NCI-H2029 treated with DMSO at 0.1 percent for 48 hours (cell line): Measurements from ENCODE around the gene TNFSF18.

Experiments used
- DNase-seq: peaks from one replicate; lab custom pipeline; 2025; lab: John Stamatoyannopoulos, UW

Gene TNFSF18

DNA sequence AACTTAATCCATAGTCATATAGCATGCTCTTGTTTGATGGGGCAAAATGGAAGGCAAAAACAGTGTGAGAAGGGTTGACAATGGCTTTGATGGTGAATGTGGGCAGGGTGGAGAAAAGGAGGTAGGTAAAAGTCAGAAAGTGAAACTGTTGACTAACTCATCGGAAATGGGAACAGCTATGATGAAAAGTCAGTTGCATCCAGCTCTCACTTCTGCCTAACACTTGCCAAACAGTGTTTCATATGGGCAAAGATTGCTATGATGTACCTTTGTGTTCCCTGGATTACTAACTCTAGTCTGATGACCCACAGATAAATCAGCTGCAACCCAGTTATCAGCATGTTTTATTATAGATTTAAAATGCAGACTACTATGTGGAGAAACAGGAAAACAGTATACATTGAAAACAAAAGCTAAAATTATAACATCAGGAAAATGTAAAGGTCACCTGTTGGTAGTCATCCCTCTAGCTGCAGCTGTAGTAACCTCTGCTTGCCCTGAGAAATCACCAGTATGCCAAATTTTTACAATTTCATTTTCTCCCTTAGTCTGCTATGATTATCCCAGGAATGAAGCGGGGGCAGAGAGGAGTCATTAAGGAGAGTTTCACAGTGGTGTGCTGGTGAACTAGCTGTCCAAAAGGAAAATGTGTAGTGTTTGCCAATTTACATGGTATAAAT is 11.7 kb downstream of the TNFSF18 start:
- DNase-seq = no peak

DNA sequence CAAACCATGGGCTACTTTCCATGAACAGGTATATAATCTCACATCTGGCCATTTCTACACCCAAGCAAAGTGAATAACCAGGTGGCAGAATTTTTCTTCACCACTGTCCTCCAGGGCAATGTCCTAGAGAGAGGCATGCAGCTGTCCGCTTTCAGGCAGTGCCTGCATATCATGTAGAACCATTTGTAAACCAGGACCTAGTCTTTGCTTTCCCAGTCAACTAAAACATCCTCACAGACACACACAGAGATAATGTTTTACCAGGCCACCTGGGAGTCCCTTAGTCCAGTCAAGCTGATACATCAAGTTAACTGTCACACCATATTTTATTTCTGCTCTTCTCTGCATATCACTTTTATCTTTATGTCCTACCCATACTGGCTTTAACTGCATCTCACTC is 26.2 kb downstream of the TNFSF18 start:
- DNase-seq = no peak

- DNase-seq = no peak
These were observed 27.4 kb downstream of the TNFSF18 start for GRCh38 chr1:173023343-173023742.

- DNase-seq = no peak
These were observed 30.5 kb downstream of the TNFSF18 start for GRCh38 chr1:173020138-173020750.

- no peak for DNase-seq
These were observed 32.9 kb downstream of the TNFSF18 start for GRCh38 chr1:173017792-173018191.

DNA sequence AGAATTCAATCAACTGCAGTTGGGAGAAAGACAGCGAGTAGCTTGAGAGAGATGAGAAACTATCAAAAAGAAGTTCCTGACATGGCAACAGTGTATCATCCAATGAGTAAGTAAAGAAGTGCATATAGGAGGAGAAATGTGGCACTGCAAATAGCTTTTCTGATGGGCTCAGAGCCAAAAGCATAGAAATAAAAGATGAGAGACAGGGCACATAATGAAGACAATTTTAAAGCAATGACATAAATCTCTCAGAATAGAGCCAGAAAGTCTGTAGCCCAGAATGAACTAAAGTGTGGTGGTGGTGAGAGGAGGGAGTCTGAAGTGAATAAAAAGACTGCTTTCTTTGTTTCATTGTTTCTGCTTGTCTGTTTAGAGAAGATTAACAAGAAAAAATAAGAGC is 34.3 kb downstream of the TNFSF18 start:
- no peak for DNase-seq

GRCh38 chr1:173015629-173016028 is 35.1 kb downstream of the TNFSF18 start:
- no peak for DNase-seq

DNA sequence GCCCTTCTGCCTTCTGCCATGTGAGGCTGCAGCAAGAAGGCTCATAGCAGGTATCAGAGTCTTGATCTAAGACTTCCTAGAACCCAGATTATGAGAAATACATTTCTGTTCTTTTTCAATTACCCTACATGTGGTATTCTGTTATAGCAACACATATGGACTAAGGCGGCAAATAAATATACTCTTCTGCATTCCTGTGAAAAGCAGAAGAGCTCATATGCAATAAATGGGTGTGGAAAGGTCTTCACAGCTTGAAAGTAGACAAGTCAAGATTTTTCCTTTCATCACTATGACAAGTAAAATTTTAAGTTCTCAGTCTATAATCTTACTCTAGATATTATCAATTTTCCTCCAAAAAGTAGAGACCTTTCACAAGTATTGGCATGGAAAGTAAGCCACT is 36.6 kb downstream of the TNFSF18 start:
- no peak for DNase-seq

DNA sequence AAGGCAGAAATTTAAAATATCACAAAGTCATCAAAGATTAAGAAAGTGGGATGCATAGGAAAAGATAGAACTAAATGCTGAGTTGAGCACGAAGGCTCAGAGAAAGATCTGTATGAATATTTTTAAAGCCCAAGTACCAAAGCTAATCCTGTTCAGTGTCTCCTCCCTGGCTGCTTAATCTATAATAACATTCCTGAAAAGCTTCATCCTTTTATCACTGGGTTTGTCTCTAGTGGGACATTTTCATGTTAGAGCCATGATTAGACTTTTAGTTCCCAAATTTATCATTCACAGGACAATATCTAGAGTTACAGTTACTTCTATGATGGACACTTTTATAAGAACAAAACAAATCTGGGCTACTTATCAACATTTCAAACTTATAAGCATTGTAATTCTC is 38.6 kb downstream of the TNFSF18 start:
- DNase-seq = no peak

DNA sequence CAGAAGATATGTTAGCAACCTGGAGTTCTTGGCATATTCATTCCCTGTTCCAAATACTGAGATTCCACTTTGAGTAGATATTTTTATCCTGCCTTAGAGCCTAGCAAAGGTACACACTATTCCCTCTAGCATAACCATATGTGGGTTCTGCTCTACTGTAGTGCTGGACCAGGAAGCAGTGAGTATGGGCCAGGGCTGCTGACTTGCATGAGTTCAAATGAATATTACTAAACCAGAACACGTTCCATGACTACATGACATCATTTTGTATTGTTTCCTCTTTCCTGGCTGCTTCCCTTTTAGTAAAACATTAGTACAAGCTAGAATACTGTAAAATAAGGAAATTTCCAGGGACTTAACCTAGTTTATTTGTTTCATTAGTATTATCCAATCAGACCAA is 41.1 kb downstream of the TNFSF18 start:
- no peak for DNase-seq

- DNase-seq = no peak
These were observed 45.4 kb downstream of the TNFSF18 start for GRCh38 chr1:173005196-173005864.

GRCh38 chr1:173002891-173003838 is 47.6 kb downstream of the TNFSF18 start:
- no peak for DNase-seq

DNA sequence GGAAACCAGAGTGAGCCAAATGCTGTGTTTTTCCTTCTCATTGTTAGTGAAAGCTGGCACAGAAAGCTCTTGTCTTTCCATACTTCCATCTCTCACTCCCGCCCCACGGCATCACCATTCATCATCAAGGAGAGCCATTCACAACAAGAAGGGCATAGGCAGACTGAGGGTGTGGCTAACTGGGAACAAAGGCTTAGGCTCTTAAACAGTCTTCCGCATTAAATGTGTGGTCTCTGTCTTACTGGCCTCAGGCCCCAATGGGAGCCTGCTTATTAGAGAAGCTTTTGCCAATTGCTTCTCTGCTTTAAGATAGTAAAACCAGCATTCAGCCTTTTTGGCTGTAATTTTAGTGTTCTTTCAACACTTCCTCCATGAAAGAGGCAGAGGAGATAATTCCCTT is 51.4 kb downstream of the TNFSF18 start:
- DNase-seq = no peak

- DNase-seq = no peak
These were observed 52.8 kb downstream of the TNFSF18 start for GRCh38 chr1:172997941-172998361.

DNA sequence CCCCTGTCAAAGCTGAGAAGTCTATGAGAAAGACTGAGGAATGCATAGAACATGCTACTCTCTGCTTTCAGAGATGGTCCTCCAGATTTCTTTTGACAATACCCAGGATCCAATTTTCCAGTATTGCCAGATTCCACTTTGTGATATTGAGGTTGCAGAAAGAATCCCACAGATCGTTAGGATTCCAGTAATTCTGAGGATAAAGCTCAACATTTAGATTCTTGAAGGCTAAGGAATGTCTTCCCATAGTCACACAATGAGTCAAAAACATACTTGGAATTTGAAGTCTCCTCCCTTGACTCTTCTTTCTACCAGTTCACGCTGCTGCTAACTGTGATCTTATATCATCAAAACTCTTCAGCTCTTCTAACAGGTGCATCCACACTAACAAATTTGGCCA is 57.1 kb downstream of the TNFSF18 start:
- DNase-seq = no peak

DNA sequence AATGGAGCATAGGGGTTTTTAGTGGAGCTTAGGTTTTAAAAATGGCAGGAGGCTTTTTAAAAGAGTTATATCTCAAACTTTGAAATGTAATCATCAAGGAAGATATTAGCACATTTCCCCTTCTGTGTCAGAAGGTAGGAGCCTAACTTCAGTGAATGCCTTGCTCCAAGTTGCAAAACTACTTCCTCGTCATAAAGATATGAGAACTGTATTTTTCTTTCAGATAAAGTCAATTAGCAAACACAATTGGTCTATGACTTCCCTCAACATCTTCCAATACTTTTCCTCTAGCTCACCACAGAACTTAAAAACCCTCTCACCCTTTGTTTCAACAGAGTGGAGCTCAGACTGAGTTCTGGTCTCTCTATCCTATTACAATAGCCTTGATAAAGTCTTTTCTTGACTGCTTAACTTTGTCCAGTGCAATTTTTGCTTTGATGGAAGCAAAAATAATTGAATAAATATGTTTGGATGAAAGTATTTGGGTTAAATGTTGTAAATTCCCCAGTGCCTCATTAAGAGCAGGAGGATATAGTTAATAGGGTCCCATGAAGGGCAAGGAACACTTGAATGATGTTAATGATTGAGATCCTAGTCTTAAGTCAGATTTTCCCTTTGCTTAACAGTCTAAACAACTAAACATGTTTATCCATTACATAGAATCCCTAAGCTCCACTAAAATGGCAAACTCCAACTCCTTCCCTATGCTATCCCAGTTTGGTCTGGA is 58.9 kb downstream of the TNFSF18 start:
- no peak for DNase-seq

DNA sequence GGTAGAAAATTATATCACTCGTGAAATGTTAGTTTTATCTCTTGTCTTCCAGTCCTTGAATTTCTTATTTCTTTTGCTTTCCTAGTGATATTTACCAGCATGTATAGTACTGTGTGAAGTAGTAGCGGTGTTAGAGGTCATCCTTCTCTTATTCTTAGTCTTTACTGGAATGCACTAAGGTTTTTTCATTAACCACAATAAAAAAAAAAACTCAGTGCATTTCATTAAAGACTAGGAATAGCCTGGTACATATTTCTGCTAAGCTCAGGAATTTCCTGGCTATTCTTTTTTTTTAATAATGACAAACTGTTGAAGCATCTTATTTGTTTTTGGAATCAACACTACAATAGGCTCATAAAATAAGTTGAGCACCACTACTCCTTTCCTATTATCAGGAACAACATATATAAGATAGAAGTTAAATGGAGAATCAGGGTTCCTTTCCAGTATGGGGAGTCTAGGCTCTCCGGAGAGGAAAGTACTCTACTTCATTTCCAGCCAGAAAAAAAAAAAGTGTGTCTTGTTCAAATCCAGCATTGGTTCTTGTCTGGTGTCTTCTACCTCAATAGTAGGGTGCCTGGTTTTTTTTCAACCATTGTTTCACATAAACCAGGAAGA is 60.0 kb downstream of the TNFSF18 start:
- no peak for DNase-seq
